Measurements from ENCODE around the gene MAPK9.

DNA sequence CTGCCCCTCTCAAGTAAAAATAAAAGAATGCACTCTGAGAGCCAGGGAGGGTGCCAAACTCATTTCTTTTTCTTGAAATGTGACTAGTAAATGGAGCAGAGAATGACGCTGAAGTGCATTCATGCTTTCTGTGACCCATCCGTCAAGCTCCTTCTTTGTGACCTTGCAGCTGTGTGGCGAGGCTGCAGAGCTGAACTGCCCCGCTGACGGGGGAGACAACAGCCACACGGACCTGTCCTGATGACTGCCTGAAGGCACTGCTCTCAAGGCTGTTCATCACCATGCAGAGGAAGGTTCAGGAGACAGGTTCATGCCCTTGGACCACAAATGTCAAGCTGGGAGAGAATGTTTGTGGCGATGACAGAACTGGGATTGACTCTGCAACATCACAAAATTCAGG lies 61.9 kb downstream of the MAPK9 start:
- TF ChIP-seq POLR2AphosphoS5 (IDR thresholded peaks at IDR 0.05; ENCODE audit: low read depth, low read length) (no peak), PAX5 (IDR thresholded peaks at IDR 0.05; ENCODE audit: insufficient read depth, low read length, severe bottlenecking) (no peak), TAF1 (IDR thresholded peaks at IDR 0.05; ENCODE audit: low read depth, low read length) (no peak), POLR2A (IDR thresholded peaks at IDR 0.05; ENCODE audit: low read depth, low read length) (no peak)

Data from GM12891 (cell line).